Measurements from ENCODE around the gene GLCCI1. TPM values are rescaled to one million over a fixed set of nuclear protein-coding genes. Genes with fewer than 3 reads are reported as not detected.

The GLCCI1 gene
- total RNA-seq, 4 donors from 2014 or later: 15.6 to 24.0 (median 21.7) TPM

GRCh38 chr7:7989616-7990440, 21.2 kb downstream of the GLCCI1 start:
- no peak for TF ChIP-seq CTCF (IDR thresholded peaks at IDR 0.05; ENCODE audit: low read depth)

- no peak for TF ChIP-seq CTCF (IDR thresholded peaks at IDR 0.05; ENCODE audit: low read depth)
Measured at GRCh38 chr7:7990441-7990761, 21.8 kb downstream of the GLCCI1 start.

GRCh38 chr7:7992506-7992905, 23.9 kb downstream of the GLCCI1 start:
- no peak for TF ChIP-seq CTCF (IDR thresholded peaks at IDR 0.05; ENCODE audit: low read depth)

- TF ChIP-seq CTCF (IDR thresholded peaks at IDR 0.05; ENCODE audit: low read depth): no peak
Measured at GRCh38 chr7:7996568-7996967, 28.0 kb downstream of the GLCCI1 start.

GRCh38 chr7:8000315-8000941, 31.8 kb downstream of the GLCCI1 start:
- no peak for TF ChIP-seq CTCF (IDR thresholded peaks at IDR 0.05; ENCODE audit: low read depth)

- TF ChIP-seq CTCF (IDR thresholded peaks at IDR 0.05; ENCODE audit: low read depth): no peak
Measured at GRCh38 chr7:8003077-8003476, 34.5 kb downstream of the GLCCI1 start.

- TF ChIP-seq CTCF (IDR thresholded peaks at IDR 0.05; ENCODE audit: low read depth): no peak
Measured at GRCh38 chr7:8005279-8005678, 36.7 kb downstream of the GLCCI1 start.

Data from subcutaneous adipose tissue (tissue), 4 donors.